OCI-LY7 (cell line): Measurements from ENCODE around the gene CADM2. TPM values are rescaled to one million over a fixed set of nuclear protein-coding genes. Genes with fewer than 3 reads are reported as not detected.

ENCODE experiments used
- BruUV-seq: library from RNA; stranded (reverse); fragments of 400-500 nt; replicated peaks from 2 replicates; lab custom pipeline; 2021; lab: Mats Ljungman, UMichigan
- CTCF ChIA-PET: fragments of 300-600 bp; sonication (Branson Sonifier 250); formaldehyde crosslinking; loops from one replicate; lab custom pipeline; 2022; ENCODE audit warnings: antibody characterized with exemption; ENCODE audit not compliant: unreplicated experiment; lab: Charles Lee
- POLR2A ChIA-PET: fragments of 300-600 bp; sonication (Branson Sonifier 250); formaldehyde crosslinking; loops from one replicate; lab custom pipeline; 2022; ENCODE audit warnings: antibody characterized with exemption; lab: Charles Lee
- DNase-seq: peaks from one replicate; pipeline ENCODE4 v3.0.0-alpha.2; 2015; ENCODE audit warnings: low spot score
- H2AFZ ChIP-seq: fragments of 200-600 bp; sonication (generic), shearing (Covaris generic); 2 replicates; pipeline ENCODE4 v1.6.1; 2014; ENCODE audit warnings: mild to moderate bottlenecking, antibody characterized with exemption, low read length, moderate library complexity
- H3K27ac ChIP-seq: fragments of 200-600 bp; sonication (generic); 2 replicates; pipeline ENCODE4 v1.5.1; 2014; ENCODE audit warnings: mixed run types, low read depth, mild to moderate bottlenecking, moderate library complexity, low read length, inconsistent platforms; ENCODE audit not compliant: poor library complexity, severe bottlenecking
- H3K36me3 ChIP-seq: fragments of 200-600 bp; sonication (generic); 2 replicates; pipeline ENCODE4 v1.6.1; 2014; ENCODE audit warnings: mild to moderate bottlenecking, antibody characterized with exemption, low read length, moderate library complexity, mixed read lengths; ENCODE audit not compliant: insufficient read depth
- H3K4me1 ChIP-seq: fragments of 200-600 bp; sonication (generic); 2 replicates; pipeline ENCODE4 v1.5.1; 2014; ENCODE audit warnings: mild to moderate bottlenecking, low read length; ENCODE audit not compliant: insufficient read depth, poor library complexity, severe bottlenecking
- H3K4me2 ChIP-seq: fragments of 200-600 bp; sonication (generic); 2 replicates; pipeline ENCODE4 v1.6.1; 2014; ENCODE audit warnings: mild to moderate bottlenecking, low read length
- H3K4me3 ChIP-seq: fragments of 200-600 bp; sonication (generic); 2 replicates; pipeline ENCODE4 v1.5.1; 2014; ENCODE audit warnings: mild to moderate bottlenecking, low read depth, low read length; ENCODE audit not compliant: poor library complexity, severe bottlenecking
- H3K79me2 ChIP-seq: fragments of 200-600 bp; sonication (generic); 2 replicates; pipeline ENCODE4 v1.6.1; 2016; ENCODE audit warnings: low read depth, mild to moderate bottlenecking, low read length, moderate library complexity, mixed read lengths; ENCODE audit not compliant: insufficient read depth
- H3K9me2 ChIP-seq: fragments of 200-600 bp; sonication (generic); 2 replicates; pipeline ENCODE4 v1.6.1; 2016; ENCODE audit warnings: mild to moderate bottlenecking, low read length, mixed read lengths; ENCODE audit not compliant: insufficient read depth
- H3K9me3 ChIP-seq: fragments of 200-600 bp; sonication (generic); 2 replicates; pipeline ENCODE4 v1.6.1; 2014; ENCODE audit warnings: mild to moderate bottlenecking, mixed run types, low read length, mixed read lengths
- H4K20me1 ChIP-seq: fragments of 200-600 bp; sonication (generic); 2 replicates; pipeline ENCODE4 v1.6.1; 2014; ENCODE audit warnings: mild to moderate bottlenecking, antibody characterized with exemption, low read length, moderate library complexity, mixed read lengths; ENCODE audit not compliant: insufficient read depth
- CTCF ChIP-seq: fragments of 200-600 bp; sonication (generic); conservative IDR thresholded peaks from 2 replicates; pipeline ENCODE4 v1.5.1; 2014; ENCODE audit warnings: mild to moderate bottlenecking, antibody characterized with exemption, low read length, moderate library complexity, mixed read lengths
- EZH2phosphoT487 ChIP-seq: fragments of 200-600 bp; sonication (generic); IDR thresholded peaks from 2 replicates; pipeline ENCODE4 v1.6.1; 2018; ENCODE audit warnings: low read depth, borderline replicate concordance, mild to moderate bottlenecking, mixed run types, antibody characterized with exemption, low read length, moderate library complexity, mixed read lengths
- intact Hi-C: fragments of 100-400 bp; cut with micrococcal nuclease; formaldehyde crosslinking; loops from one replicate; pipeline ENCODE4 v1.10.0; 2022; ENCODE audit not compliant: unreplicated experiment
- total RNA-seq, 2 experiments: library from RNA; depleted of rRNA in 1 of 2; stranded (reverse); fragments of >200 nt in 1 of 2; shearing (Covaris generic) in 1 of 2; gene quantifications; 2 replicates each; pipeline ENCODE4 v1.2.3, GENCODE V29; 2014 to 2022

CADM2 gene
- total RNA-seq, 2 experiments from 2014 or later, result not detected

GRCh38 chr3:84968701-84969235 is 10.0 kb downstream of the CADM2 start:
- Histone ChIP-seq H2AFZ (no peak overlapping the region), H3K79me2 (no peaks in the 10 kb centered on the region), H3K4me3 (no peak overlapping the region), H3K4me2 (no peak overlapping the region), H4K20me1 (no peaks in the 10 kb centered on the region), H3K4me1 (no peaks in the 10 kb centered on the region), H3K27ac (no peak overlapping the region), H3K36me3 (no peaks in the 10 kb centered on the region), H3K9me2 (no peaks in the 10 kb centered on the region), H3K9me3 (no peaks in the 10 kb centered on the region)
- intact Hi-C loops, result loop anchor here (10.0 kb wide), 1 partner anchor 424 kb away; no protein-coding TSS in a partner anchor
- POLR2A ChIA-PET, result interaction anchor here (0.7 to 1.8 kb wide), 2 partner anchors 15 to 1695 kb away, joined by 4 to 5 read pairs; no protein-coding TSS in a partner anchor
- BruUV-seq, result no TSS peak
- CTCF ChIA-PET, result no interaction called here
- TF ChIP-seq EZH2phosphoT487, result no peak
- TF ChIP-seq CTCF, result no peak
- no peak for DNase-seq

- POLR2A ChIA-PET, result interaction anchor here (0.6 kb wide), 1 partner anchor 427 kb away, joined by 3 read pairs; no protein-coding TSS in a partner anchor
- Histone ChIP-seq H4K20me1 (no peaks in the 10 kb centered on the region), H3K4me3 (no peak overlapping the region), H2AFZ (no peak overlapping the region), H3K4me1 (no peaks in the 10 kb centered on the region), H3K36me3 (no peaks in the 10 kb centered on the region), H3K9me2 (no peaks in the 10 kb centered on the region), H3K27ac (no peak overlapping the region), H3K4me2 (no peak overlapping the region), H3K9me3 (no peaks in the 10 kb centered on the region), H3K79me2 (no peaks in the 10 kb centered on the region)
- CTCF ChIA-PET, result no interaction called here
- intact Hi-C loops, result no loop called here
- TF ChIP-seq CTCF, result 0 out of 2 replicates have a peak, but pooled peaks have one; percentile 16
- no peak for TF ChIP-seq EZH2phosphoT487
- DNase-seq, result no peak
- no TSS peak for BruUV-seq
Observed at GRCh38 chr3:84974347-84974746, 15.6 kb downstream of the CADM2 start.

- CTCF ChIA-PET, result no interaction called here
- Histone ChIP-seq H4K20me1 (no peaks in the 10 kb centered on the region), H2AFZ (no peak overlapping the region), H3K9me2 (no peaks in the 10 kb centered on the region), H3K79me2 (no peaks in the 10 kb centered on the region), H3K9me3 (no peaks in the 10 kb centered on the region), H3K4me3 (no peak overlapping the region), H3K4me1 (no peaks in the 10 kb centered on the region), H3K27ac (no peak overlapping the region), H3K36me3 (no peaks in the 10 kb centered on the region), H3K4me2 (no peak overlapping the region)
- no TSS peak for BruUV-seq
- TF ChIP-seq EZH2phosphoT487 (no peak), CTCF (no peak)
- no peak for DNase-seq
- intact Hi-C loops, result no loop called here
- POLR2A ChIA-PET, result no interaction called here
Observed at GRCh38 chr3:84977021-84977420, 18.2 kb downstream of the CADM2 start.
